Left lung (tissue), 10 donors: ENCODE results near the gene LPIN3. TPM values are rescaled to one million over a fixed set of nuclear protein-coding genes. Genes with fewer than 3 reads are reported as not detected.

Experiments
- ATAC-seq: fragments of 200-7000 bp; cut with Tn5 transposase; one replicate; pipeline ENCODE4 v1.9.1; 2020; ENCODE audit warnings: moderate library complexity
- DNase-seq, 4 donors: peaks; one replicate each; pipeline ENCODE4 v3.0.0-alpha.2; 2013 to 2020
- H3K27ac ChIP-seq, 2 donors: fragments of 200-600 bp; sonication (generic) in 1 of 2; one replicate each; pipeline versions ENCODE4 v1.5.0 to v1.8.0; 2020 to 2021
- H3K27me3 ChIP-seq, 2 donors: fragments of 200-600 bp; sonication (generic) in 1 of 2; one replicate each; pipeline versions ENCODE4 v1.5.0 to v1.8.0; 2020 to 2021
- H3K36me3 ChIP-seq, 2 donors: fragments of 200-600 bp; sonication (generic) in 1 of 2; one replicate each; pipeline versions ENCODE4 v1.5.0 to v1.8.0; 2020 to 2021
- H3K4me1 ChIP-seq, 2 donors: fragments of 200-600 bp; one replicate each; pipeline ENCODE4 v1.8.0; 2021
- H3K4me3 ChIP-seq, 2 donors: fragments of 200-600 bp; sonication (generic) in 1 of 2; one replicate each; pipeline versions ENCODE4 v1.5.0 to v1.8.0; 2020 to 2021; ENCODE audit warnings: mild to moderate bottlenecking in 1 of 2
- H3K9me3 ChIP-seq, 2 donors: fragments of 200-600 bp; sonication (generic) in 1 of 2; one replicate each; pipeline versions ENCODE4 v1.5.0 to v1.8.0; 2020 to 2021
- intact Hi-C, 2 donors: fragments of 100-400 bp; cut with DNase I; formaldehyde crosslinking; loops; one replicate each; pipeline versions ENCODE4 v1.11.2 to v1.14.2; 2022
- polyA plus RNA-seq, 6 donors: library from polyadenylated mRNA; unstranded; fragments of 120-200 nt; gene quantifications; one replicate each; pipeline ENCODE4 v1.2.1, GENCODE V29; 2013; ENCODE audit not compliant: insufficient read length in 6 of 6
- total RNA-seq, 2 donors: library from RNA; stranded (reverse); fragmentation: NEBNext Ultra II Directional; extraction: Animal tissue kit (Norgen Biotek cat#: 25700); gene quantifications; one replicate each; pipeline ENCODE4 v1.2.1, GENCODE V29; 2021
- TF ChIP-seq, protein P1 (sequence below), 2 donors: fragments of 200-600 bp; sonication (generic) in 1 of 2; IDR thresholded peaks; one replicate each; pipeline versions ENCODE4 v1.5.0 to v1.8.0; 2021; ENCODE audit warnings: antibody characterized with exemption in 2 of 2
- donor health status: DM: no; HTN: yes; CAD: no.
- donor health status: DM: no; HTN: no; CAD: no.

The LPIN3 gene
- total and polyA plus RNA-seq, 8 donors: 9.6 to 20.4 (median 14.2) TPM

DNA sequence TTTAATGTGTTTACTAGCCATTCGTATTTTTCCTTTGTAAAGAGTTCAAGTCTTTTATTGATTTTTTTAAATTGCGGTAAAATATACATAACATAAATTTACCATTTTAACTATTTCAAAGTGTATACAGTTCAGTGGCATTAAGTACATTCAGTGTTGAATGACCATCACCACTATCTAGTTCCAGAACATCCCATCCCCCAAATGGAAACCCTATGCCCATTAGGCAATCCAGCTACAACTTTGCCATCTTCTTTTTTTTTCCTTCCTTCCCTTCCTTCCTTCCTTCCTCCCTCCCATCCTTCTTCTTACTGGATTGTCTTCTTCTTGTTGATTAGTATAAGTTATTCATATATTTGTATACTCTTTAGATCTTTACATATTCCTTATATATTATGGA lies 8.6 kb downstream of the LPIN3 start:
- ATAC-seq: no peak
- Histone ChIP-seq H3K27me3 (no peaks in the 10 kb centered on the region), H3K36me3 (peaks cover 0 to 21% of the 10 kb centered on the region in 2 donors), H3K27ac (no peak overlapping the region), H3K4me3 (no peak overlapping the region), H3K4me1 (no peaks in the 10 kb centered on the region), H3K9me3 (no peaks in the 10 kb centered on the region)
- DNase-seq: no peak
- intact Hi-C loops: no loop called here
- TF ChIP-seq, protein P1, sequence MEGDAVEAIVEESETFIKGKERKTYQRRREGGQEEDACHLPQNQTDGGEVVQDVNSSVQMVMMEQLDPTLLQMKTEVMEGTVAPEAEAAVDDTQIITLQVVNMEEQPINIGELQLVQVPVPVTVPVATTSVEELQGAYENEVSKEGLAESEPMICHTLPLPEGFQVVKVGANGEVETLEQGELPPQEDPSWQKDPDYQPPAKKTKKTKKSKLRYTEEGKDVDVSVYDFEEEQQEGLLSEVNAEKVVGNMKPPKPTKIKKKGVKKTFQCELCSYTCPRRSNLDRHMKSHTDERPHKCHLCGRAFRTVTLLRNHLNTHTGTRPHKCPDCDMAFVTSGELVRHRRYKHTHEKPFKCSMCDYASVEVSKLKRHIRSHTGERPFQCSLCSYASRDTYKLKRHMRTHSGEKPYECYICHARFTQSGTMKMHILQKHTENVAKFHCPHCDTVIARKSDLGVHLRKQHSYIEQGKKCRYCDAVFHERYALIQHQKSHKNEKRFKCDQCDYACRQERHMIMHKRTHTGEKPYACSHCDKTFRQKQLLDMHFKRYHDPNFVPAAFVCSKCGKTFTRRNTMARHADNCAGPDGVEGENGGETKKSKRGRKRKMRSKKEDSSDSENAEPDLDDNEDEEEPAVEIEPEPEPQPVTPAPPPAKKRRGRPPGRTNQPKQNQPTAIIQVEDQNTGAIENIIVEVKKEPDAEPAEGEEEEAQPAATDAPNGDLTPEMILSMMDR (IDR thresholded peaks at IDR 0.05): no peak

DNA sequence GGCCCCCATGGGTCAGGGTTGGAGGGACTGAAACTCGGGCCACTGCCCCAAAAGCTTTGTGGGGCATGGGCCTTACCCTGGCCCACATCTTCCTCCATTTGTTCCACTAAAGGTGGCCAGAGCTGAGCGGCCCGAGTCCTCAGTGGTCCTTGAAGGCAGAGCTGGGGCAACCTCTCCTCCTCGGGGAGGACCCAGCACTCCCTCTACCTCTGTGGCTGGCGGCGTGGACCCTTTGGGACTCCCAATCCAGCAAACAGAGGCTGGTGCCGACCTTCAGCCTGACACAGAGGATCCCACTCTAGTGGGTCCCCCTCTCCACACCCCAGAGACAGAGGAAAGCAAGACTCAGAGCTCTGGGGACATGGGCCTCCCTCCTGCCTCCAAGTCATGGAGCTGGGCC lies 9.3 kb downstream of the LPIN3 start:
- Histone ChIP-seq H3K36me3 (peaks cover 0 to 21% of the 10 kb centered on the region in 2 donors), H3K27ac (no peak overlapping the region), H3K9me3 (no peaks in the 10 kb centered on the region), H3K4me1 (no peaks in the 10 kb centered on the region), H3K27me3 (no peaks in the 10 kb centered on the region), H3K4me3 (no peak overlapping the region)
- TF ChIP-seq, protein P1 (IDR thresholded peaks at IDR 0.05): no peak
- intact Hi-C loops: no loop called here
- ATAC-seq (no peak), DNase-seq (no peak)

DNA sequence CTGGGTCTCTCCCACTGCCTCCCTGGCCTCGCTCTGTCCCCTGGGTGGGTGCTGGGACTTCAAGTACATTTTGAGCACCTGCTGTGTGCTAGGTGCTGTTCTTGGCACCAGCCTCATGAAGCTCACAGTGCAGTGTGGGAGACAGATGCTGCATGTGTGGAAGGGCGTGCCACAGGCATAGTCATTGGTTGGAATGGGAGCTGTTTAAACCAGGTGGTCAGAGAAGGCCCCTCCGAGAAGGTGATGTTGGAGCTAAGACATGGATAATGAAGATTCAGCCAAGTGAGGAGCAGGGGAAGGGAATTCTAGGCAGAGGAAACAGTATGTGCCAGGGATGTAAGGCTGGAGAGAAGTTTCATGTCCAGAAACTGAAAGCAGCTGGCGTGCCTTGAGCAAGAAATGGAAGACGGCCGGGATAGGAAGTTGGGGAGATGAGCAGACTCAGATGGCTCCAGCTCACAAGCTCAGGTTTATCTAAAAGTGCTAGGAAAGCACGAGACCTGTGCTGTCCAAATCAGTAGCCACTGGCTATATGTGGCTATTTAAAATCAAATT lies 9.9 kb downstream of the LPIN3 start:
- intact Hi-C loops: no loop called here
- peaks cover 0 to 21% of the 10 kb centered on the region in 2 donors for H3K36me3 ChIP-seq
- TF ChIP-seq, protein P1 (IDR thresholded peaks at IDR 0.05): no peak
- H3K4me3 ChIP-seq: no peak overlapping the region
- no peaks in the 10 kb centered on the region for H3K4me1 ChIP-seq
- no peaks in the 10 kb centered on the region for H3K27me3 ChIP-seq
- ATAC-seq (no peak), DNase-seq (no peak)
- no peak overlapping the region for H3K27ac ChIP-seq
- no peaks in the 10 kb centered on the region for H3K9me3 ChIP-seq

DNA sequence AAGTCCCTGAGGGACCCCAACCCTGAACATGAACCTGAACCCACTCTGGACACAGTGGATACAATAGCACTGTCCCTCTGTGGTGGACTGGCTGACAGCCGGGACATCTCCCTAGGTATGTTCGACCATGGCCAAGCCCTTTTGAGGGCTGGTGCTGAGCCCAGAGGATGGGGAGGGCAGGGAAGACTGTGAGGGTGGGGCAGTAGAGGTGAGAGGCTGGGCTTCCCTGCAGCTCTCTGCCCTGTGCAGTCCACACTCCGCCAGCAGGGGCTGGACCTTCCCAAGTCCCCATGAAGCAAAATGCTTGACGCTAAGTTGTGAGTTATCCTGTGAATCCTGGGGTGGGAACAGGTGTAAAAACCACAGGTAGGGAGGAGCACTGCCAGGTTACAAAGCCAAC lies 11.5 kb downstream of the LPIN3 start:
- intact Hi-C loops: no loop called here
- no peaks in the 10 kb centered on the region for H3K9me3 ChIP-seq
- TF ChIP-seq, protein P1 (IDR thresholded peaks at IDR 0.05): no peak
- peaks cover 0 to 21% of the 10 kb centered on the region in 2 donors for H3K36me3 ChIP-seq
- H3K4me1 ChIP-seq: no peaks in the 10 kb centered on the region
- DNase-seq: no peak
- H3K4me3 ChIP-seq: no peak overlapping the region
- H3K27me3 ChIP-seq: no peaks in the 10 kb centered on the region
- H3K27ac ChIP-seq: no peak overlapping the region
- ATAC-seq: no peak

DNA sequence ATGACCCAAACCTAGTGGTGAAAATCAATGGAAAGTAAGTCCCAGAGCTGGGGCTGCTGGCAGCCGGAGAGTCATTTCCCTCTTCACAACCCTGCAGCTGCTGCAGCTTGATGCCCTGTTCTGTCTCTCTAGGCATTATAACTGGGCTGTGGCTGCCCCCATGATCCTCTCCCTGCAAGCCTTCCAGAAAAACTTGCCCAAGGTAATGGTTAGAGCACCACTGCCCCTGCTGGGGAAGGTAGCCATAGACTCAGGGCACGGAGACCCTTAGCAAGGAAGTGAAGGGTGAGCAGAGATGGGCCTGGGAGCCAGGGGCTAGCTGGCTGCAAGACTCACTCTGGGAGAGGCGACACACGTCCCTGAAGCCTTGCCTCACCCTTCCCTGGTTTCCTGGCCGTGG lies 12.0 kb downstream of the LPIN3 start:
- ATAC-seq (no peak), DNase-seq (no peak)
- no peaks in the 10 kb centered on the region for H3K27me3 ChIP-seq
- no peaks in the 10 kb centered on the region for H3K9me3 ChIP-seq
- intact Hi-C loops: no loop called here
- no peaks in the 10 kb centered on the region for H3K4me1 ChIP-seq
- H3K4me3 ChIP-seq: no peak overlapping the region
- TF ChIP-seq, protein P1 (IDR thresholded peaks at IDR 0.05): no peak
- H3K27ac ChIP-seq: no peak overlapping the region
- H3K36me3 ChIP-seq: peaks cover 0 to 24% of the 10 kb centered on the region in 2 donors
